Measurements from ENCODE around the gene ACSM2A. TPM values are rescaled to one million over a fixed set of nuclear protein-coding genes. Genes with fewer than 3 reads are reported as not detected.
"Not testable (repeated sequence)": the region's sequence is repeated elsewhere in the genome, so short reads cannot be mapped to it uniquely, and the experiment has no call there.

ACSM2A gene
- total and polyA plus RNA-seq, 12 donors: 0.03 to 0.29 (median 0.13) TPM; not detected in 6

DNA sequence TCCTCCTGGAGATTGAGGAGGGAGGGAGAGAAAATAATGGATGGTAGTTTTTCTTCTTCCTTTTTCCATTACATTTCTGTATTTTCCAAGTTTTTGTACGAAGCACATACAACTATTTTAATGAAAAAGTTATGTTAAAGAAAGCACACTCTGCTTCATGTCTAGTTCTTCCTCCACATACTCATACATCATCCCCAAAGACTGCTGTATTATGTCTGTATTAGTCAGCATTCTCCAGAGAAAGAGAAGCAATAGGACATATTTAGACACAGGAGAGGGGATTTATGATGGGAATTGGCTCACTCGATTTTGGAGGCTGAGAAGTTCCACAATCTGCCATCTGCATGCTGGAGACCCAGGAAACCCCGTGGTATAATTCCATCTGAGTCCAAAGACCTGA lies 10.1 kb upstream of the ACSM2A start:
- intact Hi-C loops (cut with DNase I): no loop called here
- H3K36me3 ChIP-seq (replicated peaks in 1 of 2): no peaks in the 10 kb centered on the region
- no peak overlapping the region for H3K4me3 ChIP-seq
- no peaks in the 10 kb centered on the region for H3K4me1 ChIP-seq (replicated peaks in 1 of 2)
- H3K27ac ChIP-seq: no peak overlapping the region
- WGBS, 4 donors: 40 to 63% (median 47%) methylated on average over 3 of the region's 3 CpGs
- no peak for DNase-seq
- TF ChIP-seq, protein P1, sequence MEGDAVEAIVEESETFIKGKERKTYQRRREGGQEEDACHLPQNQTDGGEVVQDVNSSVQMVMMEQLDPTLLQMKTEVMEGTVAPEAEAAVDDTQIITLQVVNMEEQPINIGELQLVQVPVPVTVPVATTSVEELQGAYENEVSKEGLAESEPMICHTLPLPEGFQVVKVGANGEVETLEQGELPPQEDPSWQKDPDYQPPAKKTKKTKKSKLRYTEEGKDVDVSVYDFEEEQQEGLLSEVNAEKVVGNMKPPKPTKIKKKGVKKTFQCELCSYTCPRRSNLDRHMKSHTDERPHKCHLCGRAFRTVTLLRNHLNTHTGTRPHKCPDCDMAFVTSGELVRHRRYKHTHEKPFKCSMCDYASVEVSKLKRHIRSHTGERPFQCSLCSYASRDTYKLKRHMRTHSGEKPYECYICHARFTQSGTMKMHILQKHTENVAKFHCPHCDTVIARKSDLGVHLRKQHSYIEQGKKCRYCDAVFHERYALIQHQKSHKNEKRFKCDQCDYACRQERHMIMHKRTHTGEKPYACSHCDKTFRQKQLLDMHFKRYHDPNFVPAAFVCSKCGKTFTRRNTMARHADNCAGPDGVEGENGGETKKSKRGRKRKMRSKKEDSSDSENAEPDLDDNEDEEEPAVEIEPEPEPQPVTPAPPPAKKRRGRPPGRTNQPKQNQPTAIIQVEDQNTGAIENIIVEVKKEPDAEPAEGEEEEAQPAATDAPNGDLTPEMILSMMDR (IDR thresholded peaks at IDR 0.05): no peak
- no peak for TF ChIP-seq POLR2A (IDR thresholded peaks at IDR 0.05)
- H3K27me3 ChIP-seq: no peaks in the 10 kb centered on the region
- no peaks in the 10 kb centered on the region for H3K9me3 ChIP-seq (replicated peaks in 1 of 3)

DNA sequence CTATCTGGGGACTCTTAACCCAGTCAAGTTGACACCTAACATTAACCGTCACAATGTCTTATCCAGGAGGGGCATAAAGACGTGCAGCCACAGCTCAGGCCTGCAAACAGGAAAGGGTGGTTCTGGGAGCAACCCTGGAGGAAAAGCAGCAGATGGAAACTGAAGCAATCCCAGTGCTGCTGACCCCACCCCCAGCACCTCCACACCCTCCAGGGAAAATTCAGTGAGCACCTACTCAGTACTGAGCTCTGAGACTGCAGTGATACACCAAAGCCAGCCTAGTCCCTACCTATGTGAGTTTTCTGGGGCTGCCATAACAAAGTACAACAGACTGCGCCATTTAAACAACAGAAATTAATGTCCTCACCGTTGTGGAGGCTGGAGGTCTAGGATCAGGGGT lies 9.5 kb upstream of the ACSM2A start:
- H3K36me3 ChIP-seq (replicated peaks in 1 of 2); intact Hi-C loops (cut with DNase I); H3K4me1 ChIP-seq (replicated peaks in 1 of 2); DNase-seq; H3K9me3 ChIP-seq (replicated peaks in 1 of 3); H3K4me3 ChIP-seq; H3K27ac ChIP-seq; H3K27me3 ChIP-seq: not testable (repeated sequence)
- 73 to 96% (median 89%) methylated on average over 2 to 3 of the region's 4 CpGs for WGBS, 4 donors

DNA sequence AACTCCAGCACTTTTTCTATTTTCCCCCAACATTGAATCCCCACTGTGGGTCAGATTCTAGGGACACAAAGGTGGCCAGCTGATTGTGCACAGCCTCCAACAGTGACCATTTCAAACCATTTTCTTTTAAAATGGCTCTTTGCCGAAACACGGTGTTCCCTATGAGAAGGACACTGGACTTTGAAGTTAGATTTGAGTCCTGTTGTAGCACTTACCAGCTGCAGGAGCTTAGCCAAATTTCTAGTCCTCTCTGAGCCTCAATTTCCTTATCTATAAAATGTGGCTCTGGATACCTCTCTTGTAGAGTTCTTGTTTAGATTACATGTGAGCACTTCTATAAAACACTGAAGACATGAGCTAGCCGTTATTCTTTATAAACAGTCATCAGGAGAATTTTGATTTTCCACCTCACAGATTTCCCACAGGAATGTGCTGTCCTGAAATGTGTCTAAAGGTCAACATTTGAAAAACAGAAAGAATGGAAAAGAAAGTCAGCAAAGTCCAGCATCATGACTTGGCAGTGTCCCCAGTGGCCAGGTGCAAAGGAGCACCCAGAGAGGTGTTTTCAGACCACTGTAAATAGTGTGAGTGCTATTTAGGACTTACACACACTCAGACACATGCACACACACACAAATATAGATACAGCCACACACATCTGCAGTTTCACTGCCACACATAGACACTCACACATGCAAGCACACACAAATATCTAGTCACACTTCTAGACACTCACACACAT lies 4.5 kb upstream of the ACSM2A start:
- H3K36me3 ChIP-seq (replicated peaks in 1 of 2); H3K4me1 ChIP-seq (replicated peaks in 1 of 2); intact Hi-C loops (cut with DNase I); H3K27ac ChIP-seq; H3K27me3 ChIP-seq; H3K9me3 ChIP-seq (replicated peaks in 1 of 3); DNase-seq; H3K4me3 ChIP-seq: not testable (repeated sequence)
- no CpG with 5 or more reads among the region's 3 CpGs for WGBS, 4 donors

DNA sequence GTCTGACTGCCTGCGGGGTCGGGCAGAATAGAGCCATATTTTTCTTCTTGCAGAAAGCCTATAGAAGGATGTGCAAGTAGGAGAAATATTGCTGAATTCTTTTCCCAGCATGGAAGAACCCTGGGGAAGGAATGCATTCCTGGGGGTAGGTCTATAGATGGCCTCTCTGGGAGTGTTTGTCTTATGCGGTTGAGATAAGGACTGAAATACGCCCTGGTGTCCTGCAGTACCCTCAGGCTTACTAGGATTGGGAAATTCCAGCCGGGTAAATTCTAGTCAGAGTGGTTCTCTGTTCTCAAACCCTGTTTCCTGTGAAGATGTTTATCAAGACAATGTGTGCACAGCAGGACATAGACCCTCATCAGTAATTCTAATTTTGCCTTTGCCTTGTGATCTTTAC lies 2.3 kb downstream of the ACSM2A start:
- H3K27me3 ChIP-seq; H3K27ac ChIP-seq; DNase-seq; H3K4me1 ChIP-seq (replicated peaks in 1 of 2); H3K4me3 ChIP-seq; H3K9me3 ChIP-seq (replicated peaks in 1 of 3); H3K36me3 ChIP-seq (replicated peaks in 1 of 2); intact Hi-C loops (cut with DNase I): not testable (repeated sequence)
- 80 to 83% (median 81%) methylated on average over 1 to 5 of the region's 5 CpGs; no CpG with 5 or more reads in 1 of the 4 donors for WGBS, 4 donors

DNA sequence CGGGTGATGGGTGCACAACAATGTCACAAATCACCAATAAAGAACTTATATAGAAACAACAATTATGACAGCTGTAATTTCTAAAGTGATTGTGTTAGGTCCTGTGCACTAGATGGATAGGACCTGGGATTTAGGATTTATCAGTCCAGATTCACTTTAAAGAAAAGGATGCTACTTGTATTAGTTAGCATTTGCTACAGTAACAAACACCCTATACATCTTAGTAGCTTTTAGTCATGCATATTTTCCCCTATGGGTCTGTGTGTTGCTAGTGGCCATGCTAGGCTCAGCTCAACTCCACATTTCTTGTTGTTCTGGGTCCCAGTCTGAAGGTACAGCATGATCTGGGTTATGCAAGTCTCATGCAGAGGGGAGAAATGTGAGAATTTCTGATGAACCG lies 7.9 kb downstream of the ACSM2A start:
- DNase-seq; H3K4me3 ChIP-seq; H3K27me3 ChIP-seq; H3K4me1 ChIP-seq (replicated peaks in 1 of 2); H3K9me3 ChIP-seq (replicated peaks in 1 of 3); H3K27ac ChIP-seq; intact Hi-C loops (cut with DNase I); H3K36me3 ChIP-seq (replicated peaks in 1 of 2): not testable (repeated sequence)
- 78 to 96% (median 89%) methylated on average over 2 of the region's 2 CpGs for WGBS, 4 donors

DNA sequence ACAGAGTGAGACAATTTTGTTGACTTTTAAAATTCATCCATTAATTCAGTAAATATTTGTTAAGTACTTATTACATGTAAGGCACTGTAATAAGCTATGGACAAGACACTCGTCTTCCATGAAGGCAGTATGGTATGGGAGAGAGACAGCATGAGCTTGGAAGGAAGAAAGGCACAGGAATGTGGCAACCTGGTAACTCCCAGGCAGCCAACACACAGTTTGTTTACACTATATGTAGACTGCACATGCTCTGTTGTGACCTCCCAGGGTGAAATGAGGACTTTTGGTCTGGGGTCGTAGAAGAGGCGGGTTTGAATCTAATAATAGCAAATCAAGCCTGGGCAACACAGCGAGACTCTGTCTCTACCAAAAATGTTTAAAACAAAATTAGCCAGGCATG lies 9.0 kb downstream of the ACSM2A start:
- H3K4me1 ChIP-seq (replicated peaks in 1 of 2); intact Hi-C loops (cut with DNase I); H3K27me3 ChIP-seq; H3K4me3 ChIP-seq; H3K36me3 ChIP-seq (replicated peaks in 1 of 2); H3K9me3 ChIP-seq (replicated peaks in 1 of 3); H3K27ac ChIP-seq; DNase-seq: not testable (repeated sequence)
- WGBS, 4 donors: 76 to 88% (median 76%) methylated on average over 1 to 3 of the region's 4 CpGs

DNA sequence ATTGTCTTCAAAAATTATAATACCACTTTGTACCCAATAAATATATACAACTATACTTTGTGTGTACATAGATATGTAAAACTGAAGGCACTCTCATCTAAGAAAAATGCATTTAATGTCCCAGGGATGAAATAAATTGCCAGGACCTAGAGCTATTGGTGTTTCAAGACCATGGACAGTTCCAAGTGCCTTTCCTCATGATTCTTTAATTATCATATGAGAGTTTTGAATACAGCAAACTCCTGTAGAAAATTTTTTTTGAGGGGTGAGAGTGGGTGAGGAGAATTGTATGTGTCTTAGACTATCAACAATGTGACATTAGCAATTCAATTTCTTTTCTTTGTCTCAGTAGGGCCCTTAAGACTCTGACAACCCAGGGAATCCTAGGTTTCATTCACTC lies 17.6 kb downstream of the ACSM2A start:
- H3K36me3 ChIP-seq (replicated peaks in 1 of 2); H3K27ac ChIP-seq; H3K9me3 ChIP-seq (replicated peaks in 1 of 3); H3K27me3 ChIP-seq; H3K4me1 ChIP-seq (replicated peaks in 1 of 2); DNase-seq; intact Hi-C loops (cut with DNase I); H3K4me3 ChIP-seq: not testable (repeated sequence)

DNA sequence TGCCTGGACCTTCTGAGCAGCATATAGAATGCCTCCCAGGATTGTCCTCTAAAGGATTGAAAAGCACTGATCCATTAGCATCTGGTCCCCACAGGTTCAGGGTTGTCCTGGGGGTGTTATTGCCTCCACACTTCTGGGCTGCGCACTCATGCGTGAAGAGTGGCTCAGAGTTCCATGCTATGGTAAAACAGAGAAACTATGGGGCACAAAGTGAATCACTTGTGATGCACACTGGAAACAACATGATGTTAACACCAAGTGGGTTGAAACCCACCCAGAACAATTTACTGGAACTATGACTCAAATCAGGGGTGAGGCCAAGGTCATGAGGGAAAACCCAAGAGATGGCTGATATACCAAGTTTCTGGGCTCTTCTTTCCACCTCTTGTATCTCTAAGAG lies 18.6 kb downstream of the ACSM2A start:
- DNase-seq; intact Hi-C loops (cut with DNase I); H3K27ac ChIP-seq; H3K4me1 ChIP-seq (replicated peaks in 1 of 2); H3K4me3 ChIP-seq; H3K36me3 ChIP-seq (replicated peaks in 1 of 2); H3K27me3 ChIP-seq; H3K9me3 ChIP-seq (replicated peaks in 1 of 3): not testable (repeated sequence)
- WGBS, 4 donors: 94 to 97% (median 96%) methylated on average over 2 of the region's 2 CpGs; no CpG with 5 or more reads in 1 of the 4 donors

DNA sequence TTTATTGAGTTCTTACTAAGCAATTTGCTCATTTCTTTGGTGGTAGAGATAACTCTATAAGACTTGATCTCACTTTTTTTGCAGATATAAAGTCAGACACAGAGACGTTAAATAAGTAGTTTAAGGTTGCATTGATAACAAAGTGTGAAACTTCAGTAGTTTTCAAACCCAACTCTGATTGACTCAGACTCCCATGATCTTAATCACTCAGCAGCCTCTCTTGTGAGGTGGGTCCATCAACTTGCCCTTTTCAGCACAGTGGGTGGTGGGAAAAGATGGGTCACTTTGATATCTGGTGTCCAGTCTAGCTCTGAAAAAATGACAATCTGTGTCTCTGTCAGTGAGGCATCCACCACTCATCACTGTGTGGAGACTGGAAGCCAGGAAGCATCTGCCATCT lies 19.4 kb downstream of the ACSM2A start:
- H3K4me3 ChIP-seq; intact Hi-C loops (cut with DNase I); H3K9me3 ChIP-seq (replicated peaks in 1 of 3); H3K27ac ChIP-seq; H3K27me3 ChIP-seq; H3K4me1 ChIP-seq (replicated peaks in 1 of 2); DNase-seq; H3K36me3 ChIP-seq (replicated peaks in 1 of 2): not testable (repeated sequence)
- WGBS, 4 donors: 60 to 79% (median 75%) methylated on average over 1 of the region's 1 CpG

DNA sequence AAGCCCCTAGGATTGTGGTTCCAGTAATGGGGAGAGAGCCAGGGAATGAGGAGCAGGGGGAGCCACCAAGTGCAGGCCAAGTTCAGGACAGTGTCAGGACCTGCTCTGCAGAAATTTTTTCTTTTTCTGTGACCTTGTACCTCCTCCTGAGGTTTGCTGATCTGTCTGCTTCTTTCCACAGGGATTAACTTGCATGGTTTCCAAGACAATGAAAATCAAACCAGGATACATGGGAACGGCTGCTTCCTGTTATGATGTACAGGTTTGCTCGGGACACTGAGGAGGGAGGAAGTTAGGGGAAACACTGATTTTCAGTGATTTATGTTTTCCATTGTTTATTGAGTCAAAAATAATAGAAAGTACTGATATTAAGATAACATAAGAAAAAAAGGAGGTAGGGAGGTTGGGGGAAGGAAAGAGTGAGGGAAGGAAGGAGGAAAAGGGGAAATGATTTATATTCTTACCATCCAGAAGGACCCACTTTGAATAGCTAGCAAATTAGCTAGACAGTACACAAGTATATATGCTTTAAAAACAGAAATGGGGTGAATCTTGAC lies 25.9 kb downstream of the ACSM2A start:
- DNase-seq; intact Hi-C loops (cut with DNase I); H3K4me1 ChIP-seq (replicated peaks in 1 of 2); H3K9me3 ChIP-seq (replicated peaks in 1 of 3); H3K27ac ChIP-seq; H3K36me3 ChIP-seq (replicated peaks in 1 of 2); H3K27me3 ChIP-seq; H3K4me3 ChIP-seq: not testable (repeated sequence)
- 13 to 31% (median 15%) methylated on average over 1 to 2 of the region's 2 CpGs for WGBS, 4 donors
